GM23338 (cell line): Measurements from ENCODE around the gene ZNF891.

Experiments
- EZH2 ChIP-seq: fragments of 200-600 bp; sonication (generic); IDR thresholded peaks from one replicate; pipeline ENCODE4 v1.8.0; 2017; ENCODE audit warnings: antibody characterized with exemption, mild to moderate bottlenecking, low read depth; ENCODE audit not compliant: unreplicated experiment
- EZH2phosphoT487 ChIP-seq: fragments of 200-600 bp; sonication (generic); IDR thresholded peaks from one replicate; pipeline ENCODE4 v1.8.1; 2018; ENCODE audit warnings: antibody characterized with exemption; ENCODE audit not compliant: unreplicated experiment
- JUNB ChIP-seq: IDR thresholded peaks from one replicate; pipeline ENCODE4 v1.6.1; 2016; ENCODE audit warnings: antibody characterized with exemption; ENCODE audit not compliant: unreplicated experiment
- POLR2AphosphoS5 ChIP-seq: IDR thresholded peaks from 2 replicates; pipeline ENCODE4 v1.6.1; 2016; ENCODE audit warnings: antibody characterized with exemption, low read depth
- REST ChIP-seq: IDR thresholded peaks from one replicate; pipeline ENCODE4 v1.6.1; 2018; ENCODE audit warnings: antibody characterized with exemption; ENCODE audit not compliant: unreplicated experiment
- TF ChIP-seq, protein P1 (sequence below), 2 experiments: fragments of 200-600 bp in 1 of 2; sonication (generic) in 1 of 2; conservative IDR thresholded peaks; 2 replicates each; pipeline versions ENCODE4 v1.5.1 to v1.6.1; 2016 to 2017; ENCODE audit warnings: antibody characterized with exemption in 2 of 2, low read depth in 2 of 2, mild to moderate bottlenecking in 2 of 2, moderate library complexity in 1 of 2
- TF ChIP-seq, protein P2 (sequence below): IDR thresholded peaks from 2 replicates; pipeline ENCODE4 v1.6.1; 2016; ENCODE audit warnings: antibody characterized with exemption

- TF ChIP-seq, protein P1, sequence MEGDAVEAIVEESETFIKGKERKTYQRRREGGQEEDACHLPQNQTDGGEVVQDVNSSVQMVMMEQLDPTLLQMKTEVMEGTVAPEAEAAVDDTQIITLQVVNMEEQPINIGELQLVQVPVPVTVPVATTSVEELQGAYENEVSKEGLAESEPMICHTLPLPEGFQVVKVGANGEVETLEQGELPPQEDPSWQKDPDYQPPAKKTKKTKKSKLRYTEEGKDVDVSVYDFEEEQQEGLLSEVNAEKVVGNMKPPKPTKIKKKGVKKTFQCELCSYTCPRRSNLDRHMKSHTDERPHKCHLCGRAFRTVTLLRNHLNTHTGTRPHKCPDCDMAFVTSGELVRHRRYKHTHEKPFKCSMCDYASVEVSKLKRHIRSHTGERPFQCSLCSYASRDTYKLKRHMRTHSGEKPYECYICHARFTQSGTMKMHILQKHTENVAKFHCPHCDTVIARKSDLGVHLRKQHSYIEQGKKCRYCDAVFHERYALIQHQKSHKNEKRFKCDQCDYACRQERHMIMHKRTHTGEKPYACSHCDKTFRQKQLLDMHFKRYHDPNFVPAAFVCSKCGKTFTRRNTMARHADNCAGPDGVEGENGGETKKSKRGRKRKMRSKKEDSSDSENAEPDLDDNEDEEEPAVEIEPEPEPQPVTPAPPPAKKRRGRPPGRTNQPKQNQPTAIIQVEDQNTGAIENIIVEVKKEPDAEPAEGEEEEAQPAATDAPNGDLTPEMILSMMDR (conservative IDR thresholded peaks at IDR 0.05; ENCODE audit: low read depth in 2 of 2), result no peak
- no peak for TF ChIP-seq REST
- no peak for TF ChIP-seq POLR2AphosphoS5
- TF ChIP-seq EZH2phosphoT487, result no peak
- TF ChIP-seq, protein P2, sequence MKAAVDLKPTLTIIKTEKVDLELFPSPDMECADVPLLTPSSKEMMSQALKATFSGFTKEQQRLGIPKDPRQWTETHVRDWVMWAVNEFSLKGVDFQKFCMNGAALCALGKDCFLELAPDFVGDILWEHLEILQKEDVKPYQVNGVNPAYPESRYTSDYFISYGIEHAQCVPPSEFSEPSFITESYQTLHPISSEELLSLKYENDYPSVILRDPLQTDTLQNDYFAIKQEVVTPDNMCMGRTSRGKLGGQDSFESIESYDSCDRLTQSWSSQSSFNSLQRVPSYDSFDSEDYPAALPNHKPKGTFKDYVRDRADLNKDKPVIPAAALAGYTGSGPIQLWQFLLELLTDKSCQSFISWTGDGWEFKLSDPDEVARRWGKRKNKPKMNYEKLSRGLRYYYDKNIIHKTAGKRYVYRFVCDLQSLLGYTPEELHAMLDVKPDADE, result no peak
- TF ChIP-seq EZH2, result no peak
- TF ChIP-seq JUNB, result no peak
Observed at GRCh38 chr12:133107121-133107520, 23.0 kb downstream of the ZNF891 start.
